Measurements from ENCODE around the gene UBASH3A. TPM values are rescaled to one million over a fixed set of nuclear protein-coding genes. Genes with fewer than 3 reads are reported as not detected.

Gene UBASH3A
- total RNA-seq, 1 experiment from 2014 or later: not detected

DNA sequence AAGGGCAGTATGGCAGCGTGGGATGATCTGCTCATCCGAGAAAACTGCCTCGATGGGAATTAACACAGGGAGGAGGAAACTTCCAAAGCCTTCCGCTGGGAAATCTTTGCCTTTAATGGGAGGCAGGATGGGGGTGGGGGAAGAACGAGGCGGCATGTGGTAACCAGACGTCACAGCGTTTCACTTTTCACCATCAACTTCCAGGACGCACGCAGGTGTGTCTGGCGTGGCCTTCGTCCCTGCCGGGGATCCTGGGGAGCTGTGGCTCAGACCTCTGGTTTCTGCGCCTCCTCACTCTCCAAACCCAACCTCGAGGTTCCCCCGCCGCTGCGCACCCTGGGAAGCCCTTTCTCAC, 92.0 kb downstream of the UBASH3A start:
- Mint-ChIP-seq H3K27ac (ENCODE audit: low read depth, unreplicated experiment) (peak overlapping the region; percentile 90), H3K36me3 (ENCODE audit: insufficient read depth, unreplicated experiment) (no peaks in the 10 kb centered on the region), H3K27me3 (ENCODE audit: insufficient read depth, unreplicated experiment) (no peaks in the 10 kb centered on the region), H3K9me3 (ENCODE audit: unreplicated experiment) (no peaks in the 10 kb centered on the region), H3K4me3 (ENCODE audit: unreplicated experiment) (peak overlapping the region; percentile 85), H3K4me1 (ENCODE audit: insufficient read depth, unreplicated experiment) (peaks cover 7% of the 10 kb centered on the region)
- CTCF ChIA-PET: interaction anchor here (0.6 to 1.8 kb wide), 4 partner anchors 8 to 596 kb away, joined by 3 to 8 read pairs (median 4); no protein-coding TSS in a partner anchor
- intact Hi-C loops (cut with micrococcal nuclease): no loop called here
- POLR2A ChIA-PET: interaction anchor here (0.6 to 2.8 kb wide), 5 partner anchors 9 to 296 kb away, joined by 3 to 29 read pairs (median 4); partner anchors contain the start of gene SLC37A1
- no peak for DNase-seq (ENCODE audit: unreplicated experiment)
- TSS peak; percentile 66 for BruUV-seq (replicated peaks)
- TF ChIP-seq, protein P1, sequence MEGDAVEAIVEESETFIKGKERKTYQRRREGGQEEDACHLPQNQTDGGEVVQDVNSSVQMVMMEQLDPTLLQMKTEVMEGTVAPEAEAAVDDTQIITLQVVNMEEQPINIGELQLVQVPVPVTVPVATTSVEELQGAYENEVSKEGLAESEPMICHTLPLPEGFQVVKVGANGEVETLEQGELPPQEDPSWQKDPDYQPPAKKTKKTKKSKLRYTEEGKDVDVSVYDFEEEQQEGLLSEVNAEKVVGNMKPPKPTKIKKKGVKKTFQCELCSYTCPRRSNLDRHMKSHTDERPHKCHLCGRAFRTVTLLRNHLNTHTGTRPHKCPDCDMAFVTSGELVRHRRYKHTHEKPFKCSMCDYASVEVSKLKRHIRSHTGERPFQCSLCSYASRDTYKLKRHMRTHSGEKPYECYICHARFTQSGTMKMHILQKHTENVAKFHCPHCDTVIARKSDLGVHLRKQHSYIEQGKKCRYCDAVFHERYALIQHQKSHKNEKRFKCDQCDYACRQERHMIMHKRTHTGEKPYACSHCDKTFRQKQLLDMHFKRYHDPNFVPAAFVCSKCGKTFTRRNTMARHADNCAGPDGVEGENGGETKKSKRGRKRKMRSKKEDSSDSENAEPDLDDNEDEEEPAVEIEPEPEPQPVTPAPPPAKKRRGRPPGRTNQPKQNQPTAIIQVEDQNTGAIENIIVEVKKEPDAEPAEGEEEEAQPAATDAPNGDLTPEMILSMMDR (IDR thresholded peaks at IDR 0.05; ENCODE audit: unreplicated experiment): no peak

GRCh38 chr21:42496120-42496838, 92.6 kb downstream of the UBASH3A start, which contains the start of gene RSPH1:
RSPH1 (minus strand) TSS chr21:42496224; CDS start chr21:42496186, 38 bp downstream.
- DNase-seq (ENCODE audit: unreplicated experiment): peak; percentile 99
- H3K9me3 Mint-ChIP-seq (ENCODE audit: unreplicated experiment): no peaks in the 10 kb centered on the region
- H3K4me3 Mint-ChIP-seq (ENCODE audit: unreplicated experiment): peak within 1 kb of the TSS; percentile 85
- TF ChIP-seq, protein P1 (IDR thresholded peaks at IDR 0.05; ENCODE audit: unreplicated experiment): no peak
- H3K36me3 Mint-ChIP-seq (ENCODE audit: insufficient read depth, unreplicated experiment): no peaks in the 10 kb centered on the region
- CTCF ChIA-PET: interaction anchor here (0.6 to 1.8 kb wide), 4 partner anchors 9 to 596 kb away, joined by 3 to 8 read pairs (median 4); no protein-coding TSS in a partner anchor
- POLR2A ChIA-PET: interaction anchor here (0.6 to 2.8 kb wide), 7 partner anchors 8 to 297 kb away, joined by 3 to 29 read pairs (median 4); partner anchors contain the start of gene SLC37A1
- H3K27ac Mint-ChIP-seq (ENCODE audit: low read depth, unreplicated experiment): peak within 1 kb of the TSS; percentile 90
- no peaks in the 10 kb centered on the region for H3K27me3 Mint-ChIP-seq (ENCODE audit: insufficient read depth, unreplicated experiment)
- H3K4me1 Mint-ChIP-seq (ENCODE audit: insufficient read depth, unreplicated experiment): peaks cover 7% of the 10 kb centered on the region
- intact Hi-C loops (cut with micrococcal nuclease): no loop called here
- no TSS peak for BruUV-seq (replicated peaks)

DNA sequence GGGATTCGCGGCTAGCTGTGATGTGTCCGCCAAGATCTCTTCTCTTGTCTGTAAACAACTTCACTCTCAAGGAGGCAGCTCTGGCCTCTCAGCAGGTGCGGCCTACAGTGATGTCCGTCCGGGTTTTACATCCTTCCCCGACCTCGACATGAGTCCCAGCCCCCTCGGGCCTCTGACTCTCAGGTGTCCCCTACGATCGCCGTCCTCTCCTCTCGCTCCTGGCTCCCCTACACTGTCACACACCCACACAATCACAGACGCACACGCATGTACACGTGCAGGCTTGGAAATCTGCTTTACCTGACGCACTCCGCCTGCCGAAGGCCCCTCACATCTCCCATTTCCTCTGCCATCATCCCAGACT, 93.1 kb downstream of the UBASH3A start:
- intact Hi-C loops (cut with micrococcal nuclease): no loop called here
- POLR2A ChIA-PET: interaction anchor here (1.0 to 2.8 kb wide), 3 partner anchors 9 to 23 kb away, joined by 3 to 29 read pairs (median 5); partner anchors contain the start of gene SLC37A1
- TSS peak; percentile 84 for BruUV-seq (replicated peaks)

More for the DNA sequence above, 93.1 kb downstream of the UBASH3A start:
- H3K4me3 Mint-ChIP-seq (ENCODE audit: unreplicated experiment): peak overlapping the region; percentile 85
- TF ChIP-seq, protein P1 (IDR thresholded peaks at IDR 0.05; ENCODE audit: unreplicated experiment): no peak
- CTCF ChIA-PET: no interaction called here
- no peaks in the 10 kb centered on the region for H3K36me3 Mint-ChIP-seq (ENCODE audit: insufficient read depth, unreplicated experiment)
- no peaks in the 10 kb centered on the region for H3K9me3 Mint-ChIP-seq (ENCODE audit: unreplicated experiment)
- DNase-seq (ENCODE audit: unreplicated experiment): no peak
- no peaks in the 10 kb centered on the region for H3K27me3 Mint-ChIP-seq (ENCODE audit: insufficient read depth, unreplicated experiment)
- peak overlapping the region; percentile 90 for H3K27ac Mint-ChIP-seq (ENCODE audit: low read depth, unreplicated experiment)
- peaks cover 7% of the 10 kb centered on the region for H3K4me1 Mint-ChIP-seq (ENCODE audit: insufficient read depth, unreplicated experiment)

Other genes starting within 250 kb of the UBASH3A start
- 25.5 and 28.7 TPM in 2 replicates for gene ABCG1, start 184.8 kb upstream of the UBASH3A start, total RNA-seq (2022)
- gene TFF3, start 88.5 kb upstream of the UBASH3A start, total RNA-seq (2022): not detected in 2 replicates
- not detected in 2 replicates for gene TFF2, start 52.9 kb upstream of the UBASH3A start, total RNA-seq (2022)
- gene TFF1, start 37.4 kb upstream of the UBASH3A start, total RNA-seq (2022): not detected in 2 replicates
- 2.0 and 2.4 TPM in 2 replicates for gene TMPRSS3, start 7.8 kb upstream of the UBASH3A start, total RNA-seq (2022)
- gene RSPH1, start 92.3 kb downstream of the UBASH3A start, total RNA-seq (2022): 0.51 and 0.52 TPM in 2 replicates
- gene SLC37A1, start 110.0 kb downstream of the UBASH3A start, total RNA-seq (2022): 4.9 and 7.6 TPM in 2 replicates
- gene PDE9A, start 249.7 kb downstream of the UBASH3A start, total RNA-seq (2022): not detected in 2 replicates

All from MCF 10A (cell line).